ENCODE results near the gene YIF1B.

Gene YIF1B

DNA sequence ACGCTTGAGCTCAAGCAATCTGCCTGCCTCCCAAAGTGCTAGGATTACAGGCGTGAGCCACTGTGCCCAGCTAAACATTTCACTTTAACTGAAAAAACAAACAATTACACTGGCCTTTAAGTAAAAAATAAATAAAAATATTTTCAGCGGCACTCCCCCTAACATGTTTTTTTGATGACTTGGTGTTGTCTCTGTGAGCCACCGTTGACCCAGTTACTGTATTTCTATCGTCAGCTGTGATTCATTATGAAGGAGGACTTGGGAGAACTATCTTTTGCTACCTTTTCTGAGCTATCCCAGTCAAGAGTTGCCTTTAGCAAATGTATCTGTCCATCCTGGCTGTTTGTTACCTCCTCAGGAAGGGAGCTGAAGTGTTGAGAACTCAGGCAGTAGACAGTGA, 30.2 kb downstream of the YIF1B start:
- TF ChIP-seq, protein P1, sequence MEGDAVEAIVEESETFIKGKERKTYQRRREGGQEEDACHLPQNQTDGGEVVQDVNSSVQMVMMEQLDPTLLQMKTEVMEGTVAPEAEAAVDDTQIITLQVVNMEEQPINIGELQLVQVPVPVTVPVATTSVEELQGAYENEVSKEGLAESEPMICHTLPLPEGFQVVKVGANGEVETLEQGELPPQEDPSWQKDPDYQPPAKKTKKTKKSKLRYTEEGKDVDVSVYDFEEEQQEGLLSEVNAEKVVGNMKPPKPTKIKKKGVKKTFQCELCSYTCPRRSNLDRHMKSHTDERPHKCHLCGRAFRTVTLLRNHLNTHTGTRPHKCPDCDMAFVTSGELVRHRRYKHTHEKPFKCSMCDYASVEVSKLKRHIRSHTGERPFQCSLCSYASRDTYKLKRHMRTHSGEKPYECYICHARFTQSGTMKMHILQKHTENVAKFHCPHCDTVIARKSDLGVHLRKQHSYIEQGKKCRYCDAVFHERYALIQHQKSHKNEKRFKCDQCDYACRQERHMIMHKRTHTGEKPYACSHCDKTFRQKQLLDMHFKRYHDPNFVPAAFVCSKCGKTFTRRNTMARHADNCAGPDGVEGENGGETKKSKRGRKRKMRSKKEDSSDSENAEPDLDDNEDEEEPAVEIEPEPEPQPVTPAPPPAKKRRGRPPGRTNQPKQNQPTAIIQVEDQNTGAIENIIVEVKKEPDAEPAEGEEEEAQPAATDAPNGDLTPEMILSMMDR (IDR thresholded peaks at IDR 0.05; ENCODE audit: poor library complexity, severe bottlenecking) = no peak
- H3K9me3 ChIP-seq (ENCODE audit: severe bottlenecking) = no peaks in the 10 kb centered on the region
- DNase-seq (ENCODE audit: low spot score) = no peak
- no peak overlapping the region for H3K4me3 ChIP-seq (ENCODE audit: severe bottlenecking)
- H3K4me1 ChIP-seq (ENCODE audit: insufficient read depth, poor library complexity, severe bottlenecking) = peaks cover 20% of the 10 kb centered on the region
- H3K36me3 ChIP-seq (ENCODE audit: low read depth) = peaks cover 93% of the 10 kb centered on the region
- no peaks in the 10 kb centered on the region for H3K27me3 ChIP-seq (ENCODE audit: insufficient read depth, poor library complexity, severe bottlenecking)
- no peak overlapping the region for H3K27ac ChIP-seq (ENCODE audit: poor library complexity, severe bottlenecking)
- ATAC-seq (ENCODE audit: low read depth) = no peak

DNA sequence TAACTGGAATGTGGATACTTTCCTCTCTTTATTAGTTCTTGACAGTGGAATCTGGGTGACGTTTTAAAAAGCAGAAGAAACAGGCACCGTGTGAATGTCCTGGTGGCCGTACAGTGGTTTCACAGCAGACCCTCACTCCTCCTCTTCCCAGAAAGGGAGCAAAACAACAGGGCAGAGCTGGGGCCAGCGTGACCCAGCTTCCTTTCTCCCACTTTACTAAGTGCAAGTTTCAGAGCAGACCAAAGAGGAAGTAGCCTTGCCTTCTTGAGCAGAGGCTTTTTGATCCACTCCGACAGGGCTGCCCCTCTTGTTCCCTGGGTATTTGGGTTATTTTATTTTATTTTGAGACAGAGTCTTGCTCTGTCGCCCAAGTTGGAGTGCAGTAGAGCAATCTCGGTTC, 31.3 kb downstream of the YIF1B start:
- no peaks in the 10 kb centered on the region for H3K9me3 ChIP-seq (ENCODE audit: severe bottlenecking)
- peaks cover 14% of the 10 kb centered on the region for H3K4me1 ChIP-seq (ENCODE audit: insufficient read depth, poor library complexity, severe bottlenecking)
- H3K27ac ChIP-seq (ENCODE audit: poor library complexity, severe bottlenecking) = no peak overlapping the region
- ATAC-seq (ENCODE audit: low read depth) = no peak
- DNase-seq (ENCODE audit: low spot score) = no peak
- no peaks in the 10 kb centered on the region for H3K27me3 ChIP-seq (ENCODE audit: insufficient read depth, poor library complexity, severe bottlenecking)
- no peak overlapping the region for H3K4me3 ChIP-seq (ENCODE audit: severe bottlenecking)
- TF ChIP-seq, protein P1 (IDR thresholded peaks at IDR 0.05; ENCODE audit: poor library complexity, severe bottlenecking) = no peak
- H3K36me3 ChIP-seq (ENCODE audit: low read depth) = peaks cover 95% of the 10 kb centered on the region

DNA sequence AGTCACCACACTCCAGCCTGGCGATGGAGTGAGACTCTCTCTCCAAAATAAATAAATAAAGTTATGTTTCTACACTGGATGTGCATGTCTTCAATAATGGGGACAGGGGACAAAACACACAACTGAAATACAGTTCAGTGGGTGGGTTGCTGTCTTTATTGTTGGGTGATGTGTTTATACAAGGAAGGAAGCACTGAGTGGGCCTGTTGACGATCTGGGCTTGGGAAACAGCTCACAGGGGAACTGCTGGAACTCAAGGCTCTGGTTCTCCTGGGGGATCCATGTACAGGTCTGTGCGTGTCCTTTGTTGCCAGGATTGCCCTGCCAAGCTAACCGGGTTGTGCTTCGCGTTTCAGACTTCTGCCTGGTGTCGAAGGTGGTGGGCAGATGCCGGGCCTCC, 32.5 kb downstream of the YIF1B start:
- Histone ChIP-seq H3K27ac (ENCODE audit: poor library complexity, severe bottlenecking) (peak overlapping the region; percentile 4), H3K4me3 (ENCODE audit: severe bottlenecking) (no peak overlapping the region), H3K9me3 (ENCODE audit: severe bottlenecking) (no peaks in the 10 kb centered on the region), H3K27me3 (ENCODE audit: insufficient read depth, poor library complexity, severe bottlenecking) (no peaks in the 10 kb centered on the region), H3K4me1 (ENCODE audit: insufficient read depth, poor library complexity, severe bottlenecking) (peaks cover 15% of the 10 kb centered on the region), H3K36me3 (ENCODE audit: low read depth) (peaks cover 95% of the 10 kb centered on the region)
- ATAC-seq (ENCODE audit: low read depth) (no peak), DNase-seq (ENCODE audit: low spot score) (no peak)
- TF ChIP-seq, protein P1 (IDR thresholded peaks at IDR 0.05; ENCODE audit: poor library complexity, severe bottlenecking) = no peak

DNA sequence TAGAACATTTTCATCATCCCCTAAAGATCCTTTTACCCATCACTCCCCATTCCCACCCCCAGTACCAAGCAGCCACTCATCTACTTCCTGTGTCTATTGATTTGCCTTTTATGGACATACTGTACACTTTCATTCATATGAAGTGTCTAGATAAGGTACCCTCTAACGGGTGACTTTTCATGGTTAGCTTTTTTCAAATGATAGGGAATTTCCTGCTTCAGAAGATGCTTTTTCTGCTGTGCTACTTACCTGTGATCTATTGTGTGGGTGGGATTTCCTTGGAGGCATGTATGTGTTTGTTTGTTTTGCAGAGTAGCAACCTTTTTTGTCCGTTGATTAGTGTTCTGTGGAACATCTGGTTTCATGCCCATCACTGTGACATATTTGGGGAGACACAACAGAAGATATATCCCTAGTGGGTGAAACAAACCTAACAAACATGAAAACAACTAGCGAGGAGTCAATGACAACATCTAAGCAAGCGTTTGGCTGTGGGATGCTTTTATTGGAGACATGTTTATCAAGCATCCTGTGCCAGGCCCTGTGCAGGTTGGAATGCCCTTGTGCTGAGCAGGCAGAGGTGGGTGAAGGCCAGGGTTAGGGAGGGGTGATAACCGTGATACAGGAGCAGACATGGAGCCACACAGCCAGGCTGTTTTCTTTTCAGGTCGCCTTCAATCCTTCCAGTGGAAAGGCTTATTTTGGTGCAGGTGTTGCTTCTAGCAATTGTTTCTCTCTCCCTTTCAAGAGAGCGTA, 33.8 kb downstream of the YIF1B start:
- peak overlapping the region; percentile 4 for H3K27ac ChIP-seq (ENCODE audit: poor library complexity, severe bottlenecking)
- H3K4me1 ChIP-seq (ENCODE audit: insufficient read depth, poor library complexity, severe bottlenecking) = peaks cover 28% of the 10 kb centered on the region
- no peaks in the 10 kb centered on the region for H3K27me3 ChIP-seq (ENCODE audit: insufficient read depth, poor library complexity, severe bottlenecking)
- TF ChIP-seq, protein P1 (IDR thresholded peaks at IDR 0.05; ENCODE audit: poor library complexity, severe bottlenecking) = no peak
- peaks cover 86% of the 10 kb centered on the region for H3K36me3 ChIP-seq (ENCODE audit: low read depth)
- no peak for DNase-seq (ENCODE audit: low spot score)
- ATAC-seq (ENCODE audit: low read depth) = no peak
- H3K4me3 ChIP-seq (ENCODE audit: severe bottlenecking) = no peak overlapping the region
- no peaks in the 10 kb centered on the region for H3K9me3 ChIP-seq (ENCODE audit: severe bottlenecking)

All from RWPE2 (cell line).